ENCODE measurements around the gene IER3. TPM values are rescaled to one million over a fixed set of nuclear protein-coding genes. Genes with fewer than 3 reads are reported as not detected.

IER3 gene
- total and polyA plus RNA-seq, 9 of the 15 experiments (the other 6 are each of a cell fraction or from before 2014, with no cell fraction given): 1.5 to 30.0 (median 11.5) TPM

DNA sequence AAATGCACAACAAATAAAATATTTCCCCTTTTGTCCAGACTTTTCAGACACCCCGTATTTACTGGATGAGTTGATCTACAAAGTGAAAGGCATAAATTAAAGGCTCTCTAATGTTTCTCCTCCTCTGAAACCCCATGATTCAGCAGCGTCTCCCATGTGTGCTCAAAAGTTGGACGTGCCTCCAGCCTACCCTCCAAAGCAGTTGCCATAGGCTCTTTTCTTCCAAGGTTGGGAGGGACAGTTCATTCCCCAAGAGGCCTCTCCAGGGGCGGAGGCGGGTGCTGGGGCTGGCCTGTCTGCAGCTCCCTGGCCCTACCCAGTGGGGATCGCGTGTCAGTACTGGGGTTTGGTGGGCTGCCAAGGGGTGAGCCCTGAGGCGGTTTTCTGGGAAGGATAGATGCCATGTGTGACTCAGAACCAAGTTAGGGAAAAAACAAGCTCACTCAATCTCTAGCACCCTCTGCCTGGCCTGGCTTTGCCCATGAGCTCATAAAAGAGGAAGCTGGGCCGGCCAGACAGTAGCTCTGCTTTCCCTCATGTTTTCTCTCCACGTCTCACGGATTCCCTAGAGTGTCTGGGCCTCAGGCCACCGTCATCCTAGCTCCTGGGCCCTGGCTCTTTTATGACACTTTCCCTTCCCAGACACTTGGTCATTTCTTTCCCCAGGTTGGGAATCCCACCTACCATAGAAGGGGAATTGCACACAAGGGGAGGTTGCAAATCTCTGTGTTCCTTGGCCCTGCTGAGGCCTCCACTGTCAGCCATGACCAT, 8.0 kb upstream of the IER3 start (continued):
- TF ChIP-seq, protein P1, sequence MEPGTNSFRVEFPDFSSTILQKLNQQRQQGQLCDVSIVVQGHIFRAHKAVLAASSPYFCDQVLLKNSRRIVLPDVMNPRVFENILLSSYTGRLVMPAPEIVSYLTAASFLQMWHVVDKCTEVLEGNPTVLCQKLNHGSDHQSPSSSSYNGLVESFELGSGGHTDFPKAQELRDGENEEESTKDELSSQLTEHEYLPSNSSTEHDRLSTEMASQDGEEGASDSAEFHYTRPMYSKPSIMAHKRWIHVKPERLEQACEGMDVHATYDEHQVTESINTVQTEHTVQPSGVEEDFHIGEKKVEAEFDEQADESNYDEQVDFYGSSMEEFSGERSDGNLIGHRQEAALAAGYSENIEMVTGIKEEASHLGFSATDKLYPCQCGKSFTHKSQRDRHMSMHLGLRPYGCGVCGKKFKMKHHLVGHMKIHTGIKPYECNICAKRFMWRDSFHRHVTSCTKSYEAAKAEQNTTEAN (CRISPR knock-in tag; IDR thresholded peaks at IDR 0.05): no peak
- TF ChIP-seq FOSL1 (tag; conservative IDR thresholded peaks at IDR 0.05) (peak; percentile 35; the same call in 1 of the 2 replicates), ZNF232 (CRISPR knock-in tag; IDR thresholded peaks at IDR 0.05) (no peak), ZNF766 (CRISPR knock-in tag; conservative IDR thresholded peaks at IDR 0.05) (peak; percentile 70; the same call in 1 of the 2 replicates), MBD2 (IDR thresholded peaks at IDR 0.05; ENCODE audit: borderline replicate concordance, low read depth) (no peak), YY1 (IDR thresholded peaks at IDR 0.05; ENCODE audit: borderline replicate concordance in 1 of 3, control insufficient read depth in 1 of 3, extremely low read depth in 1 of 3, insufficient read depth in 3 of 3, insufficient read length in 1 of 3, insufficient replicate concordance in 2 of 3, low read depth in 1 of 3, low read length in 2 of 3) (peak in 1 of 3 experiments; percentile 27), PPARD (CRISPR knock-in tag; IDR thresholded peaks at IDR 0.05) (no peak), HDAC3 (IDR thresholded peaks at IDR 0.05; ENCODE audit: borderline replicate concordance, partially characterized antibody) (no peak), PCBP2 (IDR thresholded peaks at IDR 0.05; ENCODE audit: low read depth, low read length, poor library complexity, severe bottlenecking) (no peak), KLF10 (CRISPR knock-in tag; IDR thresholded peaks at IDR 0.05) (no peak), ZEB2 (IDR thresholded peaks at IDR 0.05) (no peak), ERF (CRISPR knock-in tag; IDR thresholded peaks at IDR 0.05) (peak; percentile 68; the same call in 1 of the 2 replicates), ZNF589 (CRISPR knock-in tag; IDR thresholded peaks at IDR 0.05; ENCODE audit: low read depth) (peak; percentile 82; the same call in 1 of the 2 replicates), HNRNPL (IDR thresholded peaks at IDR 0.05; ENCODE audit: low read depth, low read length) (no peak), SMARCA4 (IDR thresholded peaks at IDR 0.05) (no peak)
- TF ChIP-seq, protein P2, sequence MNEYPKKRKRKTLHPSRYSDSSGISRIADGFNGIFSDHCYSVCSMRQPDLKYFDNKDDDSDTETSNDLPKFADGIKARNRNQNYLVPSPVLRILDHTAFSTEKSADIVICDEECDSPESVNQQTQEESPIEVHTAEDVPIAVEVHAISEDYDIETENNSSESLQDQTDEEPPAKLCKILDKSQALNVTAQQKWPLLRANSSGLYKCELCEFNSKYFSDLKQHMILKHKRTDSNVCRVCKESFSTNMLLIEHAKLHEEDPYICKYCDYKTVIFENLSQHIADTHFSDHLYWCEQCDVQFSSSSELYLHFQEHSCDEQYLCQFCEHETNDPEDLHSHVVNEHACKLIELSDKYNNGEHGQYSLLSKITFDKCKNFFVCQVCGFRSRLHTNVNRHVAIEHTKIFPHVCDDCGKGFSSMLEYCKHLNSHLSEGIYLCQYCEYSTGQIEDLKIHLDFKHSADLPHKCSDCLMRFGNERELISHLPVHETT (CRISPR knock-in tag; conservative IDR thresholded peaks at IDR 0.05 in 1 of 2, IDR thresholded peaks at IDR 0.05 in 1 of 2): peak in 1 of 2 experiments; percentile 68; a peak in 1 of 4 replicates
- TF ChIP-seq, protein P3, sequence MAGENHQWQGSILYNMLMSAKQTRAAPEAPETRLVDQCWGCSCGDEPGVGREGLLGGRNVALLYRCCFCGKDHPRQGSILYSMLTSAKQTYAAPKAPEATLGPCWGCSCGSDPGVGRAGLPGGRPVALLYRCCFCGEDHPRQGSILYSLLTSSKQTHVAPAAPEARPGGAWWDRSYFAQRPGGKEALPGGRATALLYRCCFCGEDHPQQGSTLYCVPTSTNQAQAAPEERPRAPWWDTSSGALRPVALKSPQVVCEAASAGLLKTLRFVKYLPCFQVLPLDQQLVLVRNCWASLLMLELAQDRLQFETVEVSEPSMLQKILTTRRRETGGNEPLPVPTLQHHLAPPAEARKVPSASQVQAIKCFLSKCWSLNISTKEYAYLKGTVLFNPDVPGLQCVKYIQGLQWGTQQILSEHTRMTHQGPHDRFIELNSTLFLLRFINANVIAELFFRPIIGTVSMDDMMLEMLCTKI (IDR thresholded peaks at IDR 0.05; ENCODE audit: partially characterized antibody): no peak
- TF ChIP-seq, protein P4, sequence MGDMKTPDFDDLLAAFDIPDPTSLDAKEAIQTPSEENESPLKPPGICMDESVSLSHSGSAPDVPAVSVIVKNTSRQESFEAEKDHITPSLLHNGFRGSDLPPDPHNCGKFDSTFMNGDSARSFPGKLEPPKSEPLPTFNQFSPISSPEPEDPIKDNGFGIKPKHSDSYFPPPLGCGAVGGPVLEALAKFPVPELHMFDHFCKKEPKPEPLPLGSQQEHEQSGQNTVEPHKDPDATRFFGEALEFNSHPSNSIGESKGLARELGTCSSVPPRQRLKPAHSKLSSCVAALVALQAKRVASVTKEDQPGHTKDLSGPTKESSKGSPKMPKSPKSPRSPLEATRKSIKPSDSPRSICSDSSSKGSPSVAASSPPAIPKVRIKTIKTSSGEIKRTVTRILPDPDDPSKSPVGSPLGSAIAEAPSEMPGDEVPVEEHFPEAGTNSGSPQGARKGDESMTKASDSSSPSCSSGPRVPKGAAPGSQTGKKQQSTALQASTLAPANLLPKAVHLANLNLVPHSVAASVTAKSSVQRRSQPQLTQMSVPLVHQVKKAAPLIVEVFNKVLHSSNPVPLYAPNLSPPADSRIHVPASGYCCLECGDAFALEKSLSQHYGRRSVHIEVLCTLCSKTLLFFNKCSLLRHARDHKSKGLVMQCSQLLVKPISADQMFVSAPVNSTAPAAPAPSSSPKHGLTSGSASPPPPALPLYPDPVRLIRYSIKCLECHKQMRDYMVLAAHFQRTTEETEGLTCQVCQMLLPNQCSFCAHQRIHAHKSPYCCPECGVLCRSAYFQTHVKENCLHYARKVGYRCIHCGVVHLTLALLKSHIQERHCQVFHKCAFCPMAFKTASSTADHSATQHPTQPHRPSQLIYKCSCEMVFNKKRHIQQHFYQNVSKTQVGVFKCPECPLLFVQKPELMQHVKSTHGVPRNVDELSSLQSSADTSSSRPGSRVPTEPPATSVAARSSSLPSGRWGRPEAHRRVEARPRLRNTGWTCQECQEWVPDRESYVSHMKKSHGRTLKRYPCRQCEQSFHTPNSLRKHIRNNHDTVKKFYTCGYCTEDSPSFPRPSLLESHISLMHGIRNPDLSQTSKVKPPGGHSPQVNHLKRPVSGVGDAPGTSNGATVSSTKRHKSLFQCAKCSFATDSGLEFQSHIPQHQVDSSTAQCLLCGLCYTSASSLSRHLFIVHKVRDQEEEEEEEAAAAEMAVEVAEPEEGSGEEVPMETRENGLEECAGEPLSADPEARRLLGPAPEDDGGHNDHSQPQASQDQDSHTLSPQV (IDR thresholded peaks at IDR 0.05): peak; percentile 61; the same call in 1 of the 2 replicates
